GM20000 (cell line): ENCODE data around the gene CERS6.

Experiments
- DNase-seq: peaks from one replicate; pipeline ENCODE4 v3.0.0; 2012; ENCODE audit warnings: low spot score
- CTCF ChIP-seq: IDR thresholded peaks from 2 replicates; pipeline ENCODE4 v1.5.1; 2012; ENCODE audit warnings: mild to moderate bottlenecking, control low read depth; ENCODE audit errors: extremely low read depth, missing control alignments

CERS6 gene

GRCh38 chr2:168433527-168433926, 22.5 kb upstream of the CERS6 start:
- no peak for DNase-seq
- no peak for TF ChIP-seq CTCF

DNA sequence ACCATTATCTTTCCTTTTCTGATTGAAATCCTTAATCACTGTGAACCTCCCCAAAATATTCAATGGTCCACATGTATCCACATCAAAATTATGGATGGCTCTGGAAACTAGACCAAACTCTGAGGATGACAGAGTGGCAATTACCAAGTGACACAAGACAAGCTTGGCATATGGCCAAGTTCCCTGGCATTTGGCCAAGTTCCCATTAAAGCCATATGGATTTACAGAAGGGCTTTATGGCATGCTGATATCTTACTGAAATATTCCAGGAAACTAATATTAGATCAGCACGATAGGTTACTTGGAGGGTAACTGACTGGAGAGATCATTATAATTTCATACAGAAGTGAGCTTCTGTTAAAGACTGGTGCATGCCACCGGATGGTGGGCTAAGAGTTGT, 21.9 kb upstream of the CERS6 start:
- no peak for DNase-seq

GRCh38 chr2:168436840-168437239, 19.2 kb upstream of the CERS6 start:
- no peak for DNase-seq

More for the DNA sequence above, 21.9 kb upstream of the CERS6 start:
- TF ChIP-seq CTCF = no peak

GRCh38 chr2:168438553-168438952, 17.5 kb upstream of the CERS6 start:
- TF ChIP-seq CTCF = no peak

More at GRCh38 chr2:168436840-168437239, 19.2 kb upstream of the CERS6 start:
- TF ChIP-seq CTCF = no peak

DNA sequence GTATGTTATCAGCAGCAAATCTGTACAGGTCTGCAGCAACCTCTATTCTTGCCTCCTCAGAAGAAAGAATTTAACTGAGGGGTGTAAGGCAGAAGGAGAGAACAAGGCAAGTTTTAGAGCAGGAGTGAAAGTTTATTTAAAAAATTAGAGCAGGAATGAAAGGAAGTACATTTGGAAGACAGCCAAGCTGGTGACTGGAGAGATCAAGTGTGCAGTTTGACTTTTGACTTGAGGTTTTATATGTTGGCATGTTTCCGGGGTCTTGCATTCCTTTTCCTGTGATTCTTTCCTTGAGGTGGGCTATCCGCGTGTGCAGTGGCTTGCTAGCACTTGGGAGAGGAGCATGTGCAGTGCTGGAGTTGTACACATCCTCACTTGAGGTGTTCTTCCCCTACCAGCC, 16.5 kb upstream of the CERS6 start:
- no peak for DNase-seq
- no peak for TF ChIP-seq CTCF

More at GRCh38 chr2:168438553-168438952, 17.5 kb upstream of the CERS6 start:
- DNase-seq = no peak

DNA sequence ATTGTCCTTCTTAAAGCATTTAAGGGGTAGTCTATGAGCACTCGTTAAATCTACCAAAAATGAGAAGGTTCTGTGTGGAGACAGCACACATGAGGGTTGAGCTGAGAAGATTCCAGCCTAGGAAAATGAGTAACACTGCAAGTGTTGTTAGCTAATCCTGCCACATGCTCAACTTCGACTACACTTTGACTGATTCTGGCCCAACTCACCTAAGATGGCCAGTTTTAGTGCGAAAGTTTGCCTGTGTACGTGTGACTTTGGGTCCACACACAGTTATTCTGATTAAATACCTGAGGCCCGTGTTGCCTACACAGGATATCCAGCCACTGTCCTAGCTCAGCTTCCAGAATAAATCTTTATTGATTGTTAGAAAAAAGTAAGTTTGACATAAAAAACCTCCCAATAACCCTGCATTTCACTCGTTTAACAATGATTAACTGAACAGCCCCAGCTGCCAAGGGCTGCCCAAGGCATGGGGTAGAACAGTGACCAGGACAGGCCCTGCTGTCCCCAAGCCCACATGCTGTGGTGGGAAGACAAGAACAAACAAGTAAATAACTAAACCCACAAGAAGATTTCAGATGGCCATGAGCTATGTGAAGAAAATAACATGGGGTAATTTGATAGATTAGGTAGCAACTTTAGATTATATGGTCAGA, 14.7 kb upstream of the CERS6 start:
- TF ChIP-seq CTCF = no peak

DNA sequence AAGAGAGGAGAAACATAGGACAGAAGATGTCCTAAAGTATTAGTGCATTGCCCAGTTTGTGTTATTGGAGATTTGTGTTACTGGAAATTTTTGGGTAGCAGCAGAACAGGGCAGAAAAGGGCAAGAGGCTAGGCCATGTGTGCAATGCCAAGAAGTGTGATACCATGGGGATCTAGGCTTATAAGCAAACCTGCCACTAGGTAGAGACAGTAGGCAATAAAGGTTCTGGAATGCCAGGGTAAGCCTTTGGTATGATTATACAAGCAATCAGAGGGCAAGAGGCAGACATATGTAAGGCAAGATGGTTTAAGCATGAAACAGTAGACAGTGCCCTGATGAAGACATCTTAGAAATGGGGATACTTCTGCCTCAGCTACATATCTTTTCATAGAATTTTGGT, 12.3 kb upstream of the CERS6 start:
- no peak for DNase-seq
- TF ChIP-seq CTCF = no peak

More for the DNA sequence above, 14.7 kb upstream of the CERS6 start:
- DNase-seq = no peak
